T-cell (primary cell): ENCODE results near the gene KBTBD3. TPM values are rescaled to one million over a fixed set of nuclear protein-coding genes. Genes with fewer than 3 reads are reported as not detected.

ENCODE experiments used
- ATAC-seq, 4 experiments: fragments of 200-7000 bp in 3 of 4; fragments of 150-1000 bp in 1 of 4; cut with Tn5 transposase; replicated peaks in 1 of 4; 1 replicate in 3 of 4; 2 replicates in 1 of 4; pipeline ENCODE4 v1.10.0; 2021; ENCODE audit warnings: moderate library complexity in 3 of 4, mild to moderate bottlenecking in 2 of 4, moderate number of reproducible peaks in 1 of 4
- CTCF ChIA-PET, 2 donors: fragments of 300-600 bp; sonication (Branson Sonifier 250); formaldehyde crosslinking; loops; one replicate each; lab custom pipeline; 2022; ENCODE audit warnings: antibody characterized with exemption in 2 of 2; lab: Charles Lee
- POLR2A ChIA-PET, 2 donors: fragments of 300-600 bp; sonication (Branson Sonifier 250); formaldehyde crosslinking; loops; one replicate each; lab custom pipeline; 2022; ENCODE audit warnings: antibody characterized with exemption in 2 of 2; lab: Charles Lee
- DNase-seq, 35 experiments: peaks; one replicate each; pipeline versions ENCODE4 v3.0.0 to v3.0.0-alpha.2; 2013 to 2023
- H3K27ac ChIP-seq: one replicate; pipeline ENCODE4 v1.5.1; 2013; ENCODE audit warnings: low read length
- H3K27me3 ChIP-seq, 2 experiments: replicated peaks in 1 of 2; 1 replicate in 1 of 2; 2 replicates in 1 of 2; pipeline versions ENCODE4 v1.6.1 to v1.7.0; 2013; ENCODE audit warnings: low read length in 1 of 2, mixed read lengths in 1 of 2; ENCODE audit not compliant: control insufficient read depth in 2 of 2, insufficient read depth in 2 of 2; ENCODE audit errors: extremely low read depth in 1 of 2
- H3K36me3 ChIP-seq, 2 donors: 1 replicate in 1 of 2; 2 replicates in 1 of 2; pipeline versions ENCODE4 v1.6.1 to v1.7.0; 2013; ENCODE audit warnings: low read length in 1 of 2; ENCODE audit not compliant: control insufficient read depth in 2 of 2, insufficient read depth in 1 of 2; ENCODE audit errors: extremely low read depth in 1 of 2
- H3K4me1 ChIP-seq, 2 experiments: 1 replicate in 1 of 2; 2 replicates in 1 of 2; pipeline versions ENCODE4 v1.6.1 to v1.7.0; 2013; ENCODE audit warnings: low read length in 2 of 2, mixed read lengths in 1 of 2; ENCODE audit not compliant: insufficient read depth in 2 of 2, control insufficient read depth in 1 of 2; ENCODE audit errors: extremely low read depth in 1 of 2
- H3K4me3 ChIP-seq, 2 donors: 1 replicate in 1 of 2; 2 replicates in 1 of 2; pipeline versions ENCODE4 v1.5.1 to v1.7.0; 2013; ENCODE audit warnings: mild to moderate bottlenecking in 2 of 2, low read length in 1 of 2, moderate library complexity in 1 of 2; ENCODE audit not compliant: control insufficient read depth in 1 of 2; ENCODE audit errors: extremely low read depth in 1 of 2
- H3K9me3 ChIP-seq: 2 replicates; pipeline ENCODE4 v1.7.0; 2013
- H3K27ac Mint-ChIP-seq, 2 donors: one replicate each; pipeline ENCODE4 v1.8.0; 2020 to 2021; ENCODE audit warnings: mild to moderate bottlenecking in 2 of 2, mixed read lengths in 2 of 2
- H3K27me3 Mint-ChIP-seq, 2 donors: one replicate each; pipeline ENCODE4 v1.8.0; 2021 to 2022; ENCODE audit warnings: mixed read lengths in 2 of 2
- H3K36me3 Mint-ChIP-seq: one replicate; pipeline ENCODE4 v1.8.0; 2021; ENCODE audit warnings: mixed read lengths
- H3K4me1 Mint-ChIP-seq, 3 donors: one replicate each; pipeline ENCODE4 v1.8.0; 2020 to 2022; ENCODE audit warnings: mixed read lengths in 3 of 3, mild to moderate bottlenecking in 1 of 3
- H3K4me3 Mint-ChIP-seq, 3 donors: one replicate each; pipeline ENCODE4 v1.8.0; 2020 to 2022; ENCODE audit warnings: mild to moderate bottlenecking in 3 of 3, mixed read lengths in 3 of 3, moderate library complexity in 3 of 3
- H3K9me3 Mint-ChIP-seq, 3 donors: one replicate each; pipeline ENCODE4 v1.8.0; 2020 to 2022; ENCODE audit warnings: mixed read lengths in 3 of 3
- WGBS: methylation state at CpG from one replicate; pipeline ENCODE4 v1.1.5; 2013; ENCODE audit warnings: missing lambda C conversion rate; ENCODE audit not compliant: insufficient coverage; 5-methylcytosine and 5-hydroxymethylcytosine counted together
- total RNA-seq, 35 experiments: library from RNA in 6 of 35; stranded (reverse) in 6 of 35; fragments of 120-200 nt in 1 of 35; gene quantifications; one replicate each; pipeline versions ENCODE4 v1.2.1 to v1.2.4 and lab custom pipeline; 2013 to 2026

KBTBD3 gene
- total RNA-seq, 5 donors from 2014 or later (not counting 1 experiment from before 2014, with no cell fraction given), result 4.3 to 16.5 (median 11.5) TPM

- peaks cover 4 to 64% of the 10 kb centered on the region in 2 donors for H3K36me3 ChIP-seq
- Mint-ChIP-seq H3K9me3 (no peaks in the 10 kb centered on the region), H3K36me3 (peaks cover 60% of the 10 kb centered on the region), H3K4me3 (no peak overlapping the region), H3K27ac (no peak overlapping the region), H3K4me1 (peaks cover 27 to 32% (median 29%) of the 10 kb centered on the region in 3 donors), H3K27me3 (no peaks in the 10 kb centered on the region)
- no peak overlapping the region for H3K4me3 ChIP-seq
- no peaks in the 10 kb centered on the region for H3K9me3 ChIP-seq
- H3K4me1 ChIP-seq, result peaks cover 0 to 4% of the 10 kb centered on the region in 2 experiments
- DNase-seq (no peak), ATAC-seq (no peak)
- no peaks in the 10 kb centered on the region for H3K27me3 ChIP-seq
- H3K27ac ChIP-seq, result no peak overlapping the region
- WGBS, result no CpG with 5 or more reads among the region's 1 CpG
- ChIA-PET CTCF (interaction anchor here in 1 of 2 donors (1.3 kb wide), 1 partner anchor 15 kb away, joined by 8 read pairs; the partner anchor contains the start of genes AASDHPPT and KBTBD3), POLR2A (no interaction called here)
Observed at GRCh38 chr11:106092446-106092845, 15.3 kb upstream of the KBTBD3 start.

GRCh38 chr11:106091480-106092123, 14.5 kb upstream of the KBTBD3 start:
- H3K36me3 Mint-ChIP-seq, result peaks cover 54% of the 10 kb centered on the region
- H3K4me1 Mint-ChIP-seq, result peaks cover 34 to 39% (median 35%) of the 10 kb centered on the region in 3 donors
- H3K27ac Mint-ChIP-seq, result peak overlapping the region in 1 of 2 donors; percentile 13
- Histone ChIP-seq H3K36me3 (peaks cover 4 to 61% of the 10 kb centered on the region in 2 donors), H3K4me1 (peaks cover 0 to 9% of the 10 kb centered on the region in 2 experiments), H3K9me3 (no peaks in the 10 kb centered on the region), H3K4me3 (no peak overlapping the region), H3K27ac (no peak overlapping the region), H3K27me3 (no peaks in the 10 kb centered on the region)
- 29% methylated on average over 2 of the region's 3 CpGs for WGBS
- no peaks in the 10 kb centered on the region for H3K27me3 Mint-ChIP-seq
- ChIA-PET CTCF (interaction anchor here in 1 of 2 donors (1.1 to 1.3 kb wide), 2 partner anchors 11 to 14 kb away, joined by 3 to 8 read pairs; partner anchors contain the start of genes AASDHPPT and KBTBD3), POLR2A (no interaction called here)
- DNase-seq (no peak), ATAC-seq (no peak)
- no peak overlapping the region for H3K4me3 Mint-ChIP-seq
- H3K9me3 Mint-ChIP-seq, result no peaks in the 10 kb centered on the region

DNA sequence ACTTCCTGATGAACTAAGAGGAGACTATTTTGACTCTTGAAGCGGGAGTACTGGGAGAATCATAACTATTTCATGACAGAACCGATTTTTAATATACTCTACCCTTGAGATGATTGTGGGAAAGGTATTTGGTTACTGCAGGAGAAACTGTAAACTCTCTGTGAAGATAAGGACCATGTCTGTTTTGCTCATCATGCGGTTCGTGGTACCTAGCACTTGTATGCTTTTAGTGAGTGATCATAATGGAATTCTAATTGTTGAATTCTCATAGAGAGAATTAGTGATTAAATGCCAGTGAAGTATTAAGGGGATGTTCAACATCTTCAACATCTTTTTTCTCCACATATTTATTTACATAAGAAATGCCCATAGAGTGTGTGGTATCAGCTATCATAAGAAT, 11.7 kb upstream of the KBTBD3 start:
- 90% methylated on average over 2 of the region's 4 CpGs for WGBS
- H3K4me1 Mint-ChIP-seq, result peaks cover 56 to 58% (median 56%) of the 10 kb centered on the region in 3 donors
- Histone ChIP-seq H3K36me3 (peaks cover 0 to 42% of the 10 kb centered on the region in 2 donors), H3K27ac (no peak overlapping the region), H3K27me3 (no peaks in the 10 kb centered on the region), H3K4me3 (no peak overlapping the region), H3K4me1 (peaks cover 3 to 9% of the 10 kb centered on the region in 2 experiments), H3K9me3 (no peaks in the 10 kb centered on the region)
- H3K27ac Mint-ChIP-seq, result no peak overlapping the region
- CTCF ChIA-PET, result no interaction called here
- DNase-seq (no peak), ATAC-seq (no peak)
- H3K9me3 Mint-ChIP-seq, result no peaks in the 10 kb centered on the region
- peaks cover 41% of the 10 kb centered on the region for H3K36me3 Mint-ChIP-seq
- H3K27me3 Mint-ChIP-seq, result no peaks in the 10 kb centered on the region
- POLR2A ChIA-PET, result no interaction called here
- no peak overlapping the region for H3K4me3 Mint-ChIP-seq

- peaks cover 61 to 64% (median 62%) of the 10 kb centered on the region in 3 donors for H3K4me1 Mint-ChIP-seq
- CTCF ChIA-PET, result interaction anchor here (1.0 to 1.6 kb wide), 5 partner anchors 8 to 12 kb away, joined by 3 to 7 read pairs (median 4); no protein-coding TSS in a partner anchor
Observed at GRCh38 chr11:106087815-106088435, 10.8 kb upstream of the KBTBD3 start.

GRCh38 chr11:106086850-106087249, 9.7 kb upstream of the KBTBD3 start:
- Histone ChIP-seq H3K4me1 (peaks cover 3 to 12% of the 10 kb centered on the region in 2 experiments), H3K9me3 (no peaks in the 10 kb centered on the region), H3K36me3 (peaks cover 0 to 30% of the 10 kb centered on the region in 2 donors), H3K27me3 (no peaks in the 10 kb centered on the region), H3K27ac (no peak overlapping the region), H3K4me3 (no peak overlapping the region)
- peaks cover 30% of the 10 kb centered on the region for H3K36me3 Mint-ChIP-seq
- 100% methylated on average over 1 of the region's 2 CpGs for WGBS
- CTCF ChIA-PET, result interaction anchor here (0.6 to 1.6 kb wide), 7 partner anchors 8 to 1225 kb away, joined by 3 to 7 read pairs (median 4); no protein-coding TSS in a partner anchor
- H3K4me3 Mint-ChIP-seq, result no peak overlapping the region
- no peaks in the 10 kb centered on the region for H3K9me3 Mint-ChIP-seq
- POLR2A ChIA-PET, result interaction anchor here in 1 of 2 donors (0.6 kb wide), 1 partner anchor 1474 kb away, joined by 3 read pairs; no protein-coding TSS in a partner anchor
- peak overlapping the region in 1 of 2 donors; percentile 50 for H3K27ac Mint-ChIP-seq
- H3K27me3 Mint-ChIP-seq, result no peaks in the 10 kb centered on the region
- peaks cover 69 to 75% (median 72%) of the 10 kb centered on the region in 3 donors for H3K4me1 Mint-ChIP-seq
- DNase-seq, result no peak
- no peak for ATAC-seq

More at GRCh38 chr11:106087815-106088435, 10.8 kb upstream of the KBTBD3 start:
- Histone ChIP-seq H3K27me3 (no peaks in the 10 kb centered on the region), H3K27ac (no peak overlapping the region), H3K36me3 (peaks cover 0 to 35% of the 10 kb centered on the region in 2 donors), H3K4me1 (peaks cover 3 to 9% of the 10 kb centered on the region in 2 experiments), H3K9me3 (no peaks in the 10 kb centered on the region), H3K4me3 (no peak overlapping the region)
- DNase-seq, result peak in 29 of 35 experiments; percentile 3 to 64 (median 28)
- no peaks in the 10 kb centered on the region for H3K27me3 Mint-ChIP-seq
- ATAC-seq, result peak; percentile 42 to 71 (median 52)
- H3K27ac Mint-ChIP-seq, result no peak overlapping the region
- POLR2A ChIA-PET, result interaction anchor here in 1 of 2 donors (1.0 kb wide), 1 partner anchor 9 kb away, joined by 3 read pairs; no protein-coding TSS in a partner anchor
- WGBS, result no CpG with 5 or more reads among the region's 9 CpGs
- no peaks in the 10 kb centered on the region for H3K9me3 Mint-ChIP-seq
- H3K36me3 Mint-ChIP-seq, result peaks cover 37% of the 10 kb centered on the region
- no peak overlapping the region for H3K4me3 Mint-ChIP-seq

DNA sequence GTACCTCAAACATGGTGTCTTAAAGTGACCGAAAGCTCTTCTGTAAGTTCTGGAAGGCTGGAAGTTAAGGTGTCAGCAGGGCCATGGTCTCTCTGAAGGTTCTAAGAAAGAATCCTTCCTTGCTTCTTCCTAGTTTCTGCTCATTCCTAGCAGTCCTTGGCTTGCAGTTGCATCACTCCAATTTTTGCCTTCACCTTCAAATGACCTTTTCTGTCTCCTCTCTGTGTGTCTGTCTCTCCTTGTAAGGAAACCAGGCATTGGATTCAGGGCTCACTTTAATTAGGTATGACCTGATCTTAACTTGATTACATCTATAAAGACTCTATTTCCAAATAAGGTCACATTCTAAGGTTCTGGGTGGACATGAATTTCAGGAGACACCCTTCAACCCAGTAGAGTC, 9.0 kb upstream of the KBTBD3 start:
- DNase-seq (no peak), ATAC-seq (no peak)
- Mint-ChIP-seq H3K27ac (peak overlapping the region; percentile 13 to 30), H3K36me3 (peaks cover 26% of the 10 kb centered on the region), H3K4me1 (peaks cover 70 to 76% (median 74%) of the 10 kb centered on the region in 3 donors), H3K4me3 (peak overlapping the region in 1 of 3 donors; percentile 12), H3K9me3 (no peaks in the 10 kb centered on the region), H3K27me3 (no peaks in the 10 kb centered on the region)
- Histone ChIP-seq H3K27me3 (no peaks in the 10 kb centered on the region), H3K4me1 (peaks cover 3 to 17% of the 10 kb centered on the region in 2 experiments), H3K36me3 (peaks cover 0 to 27% of the 10 kb centered on the region in 2 donors), H3K27ac (no peak overlapping the region), H3K9me3 (no peaks in the 10 kb centered on the region), H3K4me3 (no peak overlapping the region)
- ChIA-PET POLR2A (interaction anchor here in 1 of 2 donors (0.5 kb wide), 1 partner anchor 9 kb away, joined by 3 read pairs; the partner anchor contains the start of genes AASDHPPT and KBTBD3), CTCF (interaction anchor here (1.0 to 1.6 kb wide), 5 partner anchors 9 to 68 kb away, joined by 3 to 5 read pairs (median 3); partner anchors contain the start of genes AASDHPPT (in 1 of the 2) and KBTBD3 (in 1 of the 2))
- 83% methylated on average over 1 of the region's 1 CpG for whole genome bisulfite sequencing
